Measurements from ENCODE around the gene CTXND2. TPM values are rescaled to one million over a fixed set of nuclear protein-coding genes. Genes with fewer than 3 reads are reported as not detected.

The CTXND2 gene
- total and polyA plus RNA-seq, 2 of the 13 experiments (the other 11 are each of a cell fraction or from before 2014, with no cell fraction given): not detected

Other genes starting within 250 kb of the CTXND2 start
- gene GOLPH3L, start 190.0 kb upstream of the CTXND2 start, total RNA-seq (2016; rRNA removed; fragmentation: Illumina TruSeq; extraction: Trizol): 12.8 and 19.3 TPM in 2 replicates
- 6.6 and 8.2 TPM in 2 replicates for gene GOLPH3L, start 190.0 kb upstream of the CTXND2 start, polyA plus RNA-seq (2011; rRNA removed)
- not detected in 2 replicates for gene HORMAD1, start 166.2 kb upstream of the CTXND2 start, total RNA-seq (2016; rRNA removed; fragmentation: Illumina TruSeq; extraction: Trizol)
- gene HORMAD1, start 166.2 kb upstream of the CTXND2 start, polyA plus RNA-seq (2011; rRNA removed): not detected in 2 replicates
- 1.0 and 1.3 TPM in 2 replicates for gene CTSS, start 121.4 kb upstream of the CTXND2 start, total RNA-seq (2016; rRNA removed; fragmentation: Illumina TruSeq; extraction: Trizol)
- 0.33 and 0.59 TPM in 2 replicates for gene CTSS, start 121.4 kb upstream of the CTXND2 start, polyA plus RNA-seq (2011; rRNA removed)
- 0.62 and 1.4 TPM in 2 replicates for gene CTSK, start 78.9 kb upstream of the CTXND2 start, total RNA-seq (2016; rRNA removed; fragmentation: Illumina TruSeq; extraction: Trizol)
- 6.2 and 6.3 TPM in 2 replicates for gene CTSK, start 78.9 kb upstream of the CTXND2 start, polyA plus RNA-seq (2011; rRNA removed)
- 17.6 and 17.8 TPM in 2 replicates for gene ARNT, start 10.5 kb upstream of the CTXND2 start, total RNA-seq (2016; rRNA removed; fragmentation: Illumina TruSeq; extraction: Trizol)
- 24.1 and 25.9 TPM in 2 replicates for gene ARNT, start 10.5 kb upstream of the CTXND2 start, polyA plus RNA-seq (2011; rRNA removed)
- gene SETDB1, start 39.2 kb downstream of the CTXND2 start, total RNA-seq (2016; rRNA removed; fragmentation: Illumina TruSeq; extraction: Trizol): 31.0 and 34.6 TPM in 2 replicates
- 30.1 and 33.1 TPM in 2 replicates for gene SETDB1, start 39.2 kb downstream of the CTXND2 start, polyA plus RNA-seq (2011; rRNA removed)
- gene CERS2, start 87.7 kb downstream of the CTXND2 start, total RNA-seq (2016; rRNA removed; fragmentation: Illumina TruSeq; extraction: Trizol): 188 and 298 TPM in 2 replicates
- gene CERS2, start 87.7 kb downstream of the CTXND2 start, polyA plus RNA-seq (2011; rRNA removed): 269 and 315 TPM in 2 replicates
- gene ANXA9, start 95.2 kb downstream of the CTXND2 start, total RNA-seq (2016; rRNA removed; fragmentation: Illumina TruSeq; extraction: Trizol): 23.9 and 29.9 TPM in 2 replicates
- gene ANXA9, start 95.2 kb downstream of the CTXND2 start, polyA plus RNA-seq (2011; rRNA removed): 13.3 and 14.3 TPM in 2 replicates
- gene MINDY1, start 119.8 kb downstream of the CTXND2 start, total RNA-seq (2016; rRNA removed; fragmentation: Illumina TruSeq; extraction: Trizol): 9.2 and 11.1 TPM in 2 replicates
- gene MINDY1, start 119.8 kb downstream of the CTXND2 start, polyA plus RNA-seq (2011; rRNA removed): 15.0 and 18.0 TPM in 2 replicates
- gene PRUNE1, start 121.3 kb downstream of the CTXND2 start, total RNA-seq (2016; rRNA removed; fragmentation: Illumina TruSeq; extraction: Trizol): 19.0 and 26.2 TPM in 2 replicates
- gene PRUNE1, start 121.3 kb downstream of the CTXND2 start, polyA plus RNA-seq (2011; rRNA removed): 24.4 and 31.9 TPM in 2 replicates
- gene BNIPL, start 149.4 kb downstream of the CTXND2 start, total RNA-seq (2016; rRNA removed; fragmentation: Illumina TruSeq; extraction: Trizol): 0.20 and 0.40 TPM in 2 replicates
- 0.84 and 1.1 TPM in 2 replicates for gene BNIPL, start 149.4 kb downstream of the CTXND2 start, polyA plus RNA-seq (2011; rRNA removed)
- gene C1orf56, start 160.6 kb downstream of the CTXND2 start, total RNA-seq (2016; rRNA removed; fragmentation: Illumina TruSeq; extraction: Trizol): 0.74 and 1.5 TPM in 2 replicates
- 3.2 TPM in 2 replicates for gene C1orf56, start 160.6 kb downstream of the CTXND2 start, polyA plus RNA-seq (2011; rRNA removed)
- 17.6 and 18.8 TPM in 2 replicates for gene CDC42SE1, start 172.5 kb downstream of the CTXND2 start, total RNA-seq (2016; rRNA removed; fragmentation: Illumina TruSeq; extraction: Trizol)
- gene CDC42SE1, start 172.5 kb downstream of the CTXND2 start, polyA plus RNA-seq (2011; rRNA removed): 17.9 and 20.5 TPM in 2 replicates
- 0.17 and 0.22 TPM in 2 replicates for gene MLLT11, start 173.3 kb downstream of the CTXND2 start, total RNA-seq (2016; rRNA removed; fragmentation: Illumina TruSeq; extraction: Trizol)
- gene MLLT11, start 173.3 kb downstream of the CTXND2 start, polyA plus RNA-seq (2011; rRNA removed): 0.14 and 0.21 TPM in 2 replicates
- not detected in 2 replicates for gene GABPB2, start 183.6 kb downstream of the CTXND2 start, total RNA-seq (2016; rRNA removed; fragmentation: Illumina TruSeq; extraction: Trizol)
- 0.09 TPM in 1 of 2 replicates, not detected in the other for gene GABPB2, start 183.6 kb downstream of the CTXND2 start, polyA plus RNA-seq (2011; rRNA removed)